ENCODE results near the gene CFAP47.
"Not testable (repeated sequence)": the region's sequence is repeated elsewhere in the genome, so short reads cannot be mapped to it uniquely, and the experiment has no call there.

The CFAP47 gene

GRCh38 chrX:36218801-36219200 lies 299.3 kb downstream of the CFAP47 start:
- DNase-seq (ENCODE audit: low read depth in 2 of 2) = no peak

- DNase-seq (ENCODE audit: low read depth in 2 of 2) = not testable (repeated sequence)
These were observed 315.4 kb downstream of the CFAP47 start for GRCh38 chrX:36234840-36235528.

GRCh38 chrX:36241397-36241796 lies 321.9 kb downstream of the CFAP47 start:
- DNase-seq (ENCODE audit: low read depth in 2 of 2) = no peak

- DNase-seq (ENCODE audit: low read depth in 2 of 2) = no peak
These were observed 346.6 kb downstream of the CFAP47 start for GRCh38 chrX:36266155-36266554.

GRCh38 chrX:36310136-36310535 lies 390.6 kb downstream of the CFAP47 start:
- DNase-seq (ENCODE audit: low read depth in 2 of 2) = no peak

- no peak for DNase-seq (ENCODE audit: low read depth in 2 of 2)
These were observed 394.8 kb downstream of the CFAP47 start for GRCh38 chrX:36314303-36314702.

GRCh38 chrX:36334572-36334971 lies 415.0 kb downstream of the CFAP47 start:
- DNase-seq (ENCODE audit: low read depth in 2 of 2) = no peak

GRCh38 chrX:36336751-36337150 lies 417.2 kb downstream of the CFAP47 start:
- no peak for DNase-seq (ENCODE audit: low read depth in 2 of 2)

GRCh38 chrX:36344301-36344700 lies 424.8 kb downstream of the CFAP47 start:
- no peak for DNase-seq (ENCODE audit: low read depth in 2 of 2)

GRCh38 chrX:36348509-36348908 lies 429.0 kb downstream of the CFAP47 start:
- DNase-seq (ENCODE audit: low read depth in 2 of 2) = no peak

- no peak for DNase-seq (ENCODE audit: low read depth in 2 of 2)
These were observed 438.3 kb downstream of the CFAP47 start for GRCh38 chrX:36357855-36358254.

- DNase-seq (ENCODE audit: low read depth in 2 of 2) = no peak
These were observed 444.7 kb downstream of the CFAP47 start for GRCh38 chrX:36364262-36364661.

- no peak for DNase-seq (ENCODE audit: low read depth in 2 of 2)
These were observed 464.0 kb downstream of the CFAP47 start for GRCh38 chrX:36383495-36383894.

- DNase-seq (ENCODE audit: low read depth in 2 of 2) = no peak
These were observed 469.4 kb downstream of the CFAP47 start for GRCh38 chrX:36388901-36389300.

GRCh38 chrX:36401774-36402173 lies 482.2 kb downstream of the CFAP47 start:
- no peak for DNase-seq (ENCODE audit: low read depth in 2 of 2)

GRCh38 chrX:36407836-36408235 lies 488.3 kb downstream of the CFAP47 start:
- DNase-seq (ENCODE audit: low read depth in 2 of 2) = no peak

- DNase-seq (ENCODE audit: low read depth in 2 of 2) = no peak
These were observed 494.5 kb downstream of the CFAP47 start for GRCh38 chrX:36414056-36414455.

GRCh38 chrX:36422368-36422767 lies 502.8 kb downstream of the CFAP47 start:
- DNase-seq (ENCODE audit: low read depth in 2 of 2) = no peak

- no peak for DNase-seq (ENCODE audit: low read depth in 2 of 2)
These were observed 512.3 kb downstream of the CFAP47 start for GRCh38 chrX:36431819-36432218.

GRCh38 chrX:36434522-36434921 lies 515.0 kb downstream of the CFAP47 start:
- no peak for DNase-seq (ENCODE audit: low read depth in 2 of 2)
